Measurements from ENCODE around the gene CLASP2.
"Not testable (repeated sequence)": the region's sequence is repeated elsewhere in the genome, so short reads cannot be mapped to it uniquely, and the experiment has no call there.

CLASP2 gene

GRCh38 chr3:33526787-33527186 is 191.3 kb downstream of the CLASP2 start:
- DNase-seq: no peak

GRCh38 chr3:33525232-33525631 is 192.8 kb downstream of the CLASP2 start:
- peak; percentile 21 for DNase-seq

GRCh38 chr3:33523093-33523667 is 194.9 kb downstream of the CLASP2 start:
- DNase-seq: no peak

GRCh38 chr3:33521736-33522135 is 196.3 kb downstream of the CLASP2 start:
- DNase-seq: no peak

GRCh38 chr3:33513262-33513863 is 204.7 kb downstream of the CLASP2 start:
- no peak for DNase-seq

GRCh38 chr3:33505027-33505426 is 213.0 kb downstream of the CLASP2 start:
- no peak for DNase-seq

- DNase-seq: no peak
These were observed 221.6 kb downstream of the CLASP2 start for GRCh38 chr3:33496449-33496848.

GRCh38 chr3:33491721-33492120 is 226.3 kb downstream of the CLASP2 start:
- DNase-seq: no peak

- no peak for DNase-seq
These were observed 227.3 kb downstream of the CLASP2 start for GRCh38 chr3:33490641-33491241.

- no peak for DNase-seq
These were observed 229.4 kb downstream of the CLASP2 start for GRCh38 chr3:33488683-33489082.

- DNase-seq: no peak
These were observed 229.8 kb downstream of the CLASP2 start for GRCh38 chr3:33488246-33488645.

- DNase-seq: no peak
These were observed 235.9 kb downstream of the CLASP2 start for GRCh38 chr3:33482111-33482521.

- DNase-seq: no peak
These were observed 243.2 kb downstream of the CLASP2 start for GRCh38 chr3:33474896-33475295.

- DNase-seq: no peak
These were observed 244.2 kb downstream of the CLASP2 start for GRCh38 chr3:33473813-33474212.

GRCh38 chr3:33467786-33468185 is 250.3 kb downstream of the CLASP2 start:
- DNase-seq: no peak

- DNase-seq: no peak
These were observed 257.0 kb downstream of the CLASP2 start for GRCh38 chr3:33461097-33461496.

GRCh38 chr3:33459577-33459976 is 258.5 kb downstream of the CLASP2 start:
- DNase-seq: not testable (repeated sequence)

- no peak for DNase-seq
These were observed 259.6 kb downstream of the CLASP2 start for GRCh38 chr3:33458446-33458845.

GRCh38 chr3:33456756-33457155 is 261.3 kb downstream of the CLASP2 start:
- no peak for DNase-seq

GRCh38 chr3:33453331-33453761 is 264.7 kb downstream of the CLASP2 start:
- no peak for DNase-seq

- DNase-seq: not testable (repeated sequence)
These were observed 266.1 kb downstream of the CLASP2 start for GRCh38 chr3:33451994-33452393.

- no peak for DNase-seq
These were observed 270.1 kb downstream of the CLASP2 start for GRCh38 chr3:33447958-33448357.

- DNase-seq: not testable (repeated sequence)
These were observed 270.8 kb downstream of the CLASP2 start for GRCh38 chr3:33447256-33447625.
